ENCODE data around the gene RAPSN.
A peak's percentile ranks its signal among the peaks of the same experiment; 100 is the strongest.

RAPSN gene

GRCh38 chr11:47464483-47464882 is 15.5 kb upstream of the RAPSN start:
- no peak for DNase-seq

GRCh38 chr11:47461876-47462275 is 12.9 kb upstream of the RAPSN start:
- DNase-seq, result no peak

GRCh38 chr11:47460571-47461235 is 11.8 kb upstream of the RAPSN start:
- no peak for DNase-seq

GRCh38 chr11:47454258-47454671 is 5.3 kb upstream of the RAPSN start:
- DNase-seq, result peak; percentile 88

- DNase-seq, result no peak
Measured at GRCh38 chr11:47453365-47453764, 4.4 kb upstream of the RAPSN start.

- DNase-seq, result no peak
Measured at GRCh38 chr11:47451990-47452389, 3.1 kb upstream of the RAPSN start.

GRCh38 chr11:47451436-47451835 is 2.5 kb upstream of the RAPSN start:
- DNase-seq, result no peak

- DNase-seq, result no peak
Measured at GRCh38 chr11:47449541-47449940, 605 bp upstream of the RAPSN start.

GRCh38 chr11:47447906-47448305 is 1.0 kb downstream of the RAPSN start:
- no peak for DNase-seq

- DNase-seq, result no peak
Measured at GRCh38 chr11:47446833-47447232, 2.1 kb downstream of the RAPSN start.

GRCh38 chr11:47445840-47446239 is 3.1 kb downstream of the RAPSN start:
- no peak for DNase-seq

- DNase-seq, result no peak
Measured at GRCh38 chr11:47443817-47444216, 5.1 kb downstream of the RAPSN start.

GRCh38 chr11:47443028-47443700 is 5.8 kb downstream of the RAPSN start:
- DNase-seq, result peak; percentile 81

GRCh38 chr11:47442514-47442913 is 6.4 kb downstream of the RAPSN start:
- no peak for DNase-seq

GRCh38 chr11:47441421-47441820 is 7.5 kb downstream of the RAPSN start:
- no peak for DNase-seq

- no peak for DNase-seq
Measured at GRCh38 chr11:47440054-47440476, 8.9 kb downstream of the RAPSN start.

- no peak for DNase-seq
Measured at GRCh38 chr11:47438721-47439120, 10.2 kb downstream of the RAPSN start.

GRCh38 chr11:47437746-47438418 is 11.1 kb downstream of the RAPSN start:
- peak; percentile 23 for DNase-seq

- DNase-seq, result no peak
Measured at GRCh38 chr11:47437218-47437745, 11.7 kb downstream of the RAPSN start.

- no peak for DNase-seq
Measured at GRCh38 chr11:47436726-47437125, 12.2 kb downstream of the RAPSN start.

GRCh38 chr11:47435687-47436086 is 13.2 kb downstream of the RAPSN start:
- DNase-seq, result no peak

GRCh38 chr11:47434011-47434786 is 14.7 kb downstream of the RAPSN start:
- DNase-seq, result no peak

GRCh38 chr11:47433157-47433556 is 15.8 kb downstream of the RAPSN start:
- DNase-seq, result no peak
